ENCODE measurements around the gene FCGR3B.

GRCh38 chr1:161678500-161678899 lies 47.5 kb upstream of the FCGR3B start:
- TF ChIP-seq POLR2A (IDR thresholded peaks at IDR 0.05; ENCODE audit: low read depth, low read length), result no peak
- no peak for TF ChIP-seq POLR2AphosphoS5 (IDR thresholded peaks at IDR 0.05; ENCODE audit: low read depth, low read length)
- no peak for TF ChIP-seq SPI1 (IDR thresholded peaks at IDR 0.05; ENCODE audit: low read depth, low read length)

Measured in GM12891 (cell line).